WTC11 (cell line): ENCODE data around the gene LDAF1. TPM values are rescaled to one million over a fixed set of nuclear protein-coding genes. Genes with fewer than 3 reads are reported as not detected.

ENCODE experiments used
- ATAC-seq: fragments of 200-7000 bp; cut with Tn5 transposase; 2 replicates; pipeline ENCODE4 v1.10.0; 2021; ENCODE audit warnings: mild to moderate bottlenecking, moderate library complexity
- CTCF ChIA-PET: fragments of 300-600 bp; sonication (Branson Sonifier 250); formaldehyde crosslinking; loops from one replicate; lab custom pipeline; 2021; ENCODE audit warnings: antibody characterized with exemption; lab: Charles Lee
- POLR2A ChIA-PET: fragments of 350-600 bp; sonication (Branson Sonifier 250); formaldehyde crosslinking; loops from one replicate; lab custom pipeline; 2021; ENCODE audit warnings: antibody characterized with exemption; lab: Charles Lee
- DNase-seq: peaks from one replicate; pipeline ENCODE4 v3.0.0; 2021; ENCODE audit warnings: low spot score
- H3K27ac Mint-ChIP-seq: 2 replicates; pipeline ENCODE4 v1.8.0; 2021; ENCODE audit warnings: mixed read lengths
- H3K27me3 Mint-ChIP-seq: 2 replicates; pipeline ENCODE4 v1.8.0; 2021; ENCODE audit warnings: low read depth, mild to moderate bottlenecking, moderate library complexity, mixed read lengths
- H3K36me3 Mint-ChIP-seq: 2 replicates; pipeline ENCODE4 v1.8.0; 2021; ENCODE audit warnings: mixed read lengths
- H3K4me1 Mint-ChIP-seq: 2 replicates; pipeline ENCODE4 v1.8.0; 2022; ENCODE audit warnings: mixed read lengths
- H3K4me3 Mint-ChIP-seq: 2 replicates; pipeline ENCODE4 v1.8.0; 2021; ENCODE audit warnings: mild to moderate bottlenecking, moderate library complexity, mixed read lengths
- H3K9me3 Mint-ChIP-seq: 2 replicates; pipeline ENCODE4 v1.8.0; 2021; ENCODE audit warnings: mixed read lengths
- E2F5 ChIP-seq: sonication (generic); formaldehyde crosslinking; IDR thresholded peaks from 2 replicates; pipeline ENCODE4 v1.8.1; 2022; ENCODE audit warnings: mild to moderate bottlenecking, moderate library complexity, missing genetic modification reagents
- ETV6 ChIP-seq: sonication (generic); formaldehyde crosslinking; IDR thresholded peaks from 2 replicates; pipeline ENCODE4 v1.8.1; 2022; ENCODE audit warnings: mild to moderate bottlenecking, missing genetic modification reagents
- FOXK1 ChIP-seq: sonication (generic); formaldehyde crosslinking; IDR thresholded peaks from 2 replicates; pipeline ENCODE4 v1.8.0; 2022; ENCODE audit warnings: mild to moderate bottlenecking, moderate library complexity, missing genetic modification reagents
- HMGA2 ChIP-seq: fragments of 250-450 bp; sonication (Bioruptor Pico); IDR thresholded peaks from 2 replicates; pipeline ENCODE4 v1.4.0; 2021; ENCODE audit warnings: mild to moderate bottlenecking, moderate library complexity
- IRF2 ChIP-seq: sonication (generic); formaldehyde crosslinking; IDR thresholded peaks from 2 replicates; pipeline ENCODE4 v1.8.0; 2022; ENCODE audit warnings: low read depth, missing genetic modification reagents, borderline replicate concordance
- NR1H2 ChIP-seq: sonication (generic); formaldehyde crosslinking; IDR thresholded peaks from 2 replicates; pipeline ENCODE4 v1.9.0; 2021; ENCODE audit warnings: mild to moderate bottlenecking, moderate library complexity, missing genetic modification reagents
- SMAD3 ChIP-seq: sonication (generic); formaldehyde crosslinking; IDR thresholded peaks from 2 replicates; pipeline ENCODE4 v1.8.0; 2022; ENCODE audit warnings: missing genetic modification reagents, mild to moderate bottlenecking, borderline replicate concordance
- SOX15 ChIP-seq: fragments of 250-450 bp; sonication (Bioruptor Pico); IDR thresholded peaks from 2 replicates; pipeline ENCODE4 v1.9.0; 2021; ENCODE audit warnings: mild to moderate bottlenecking
- STAT6 ChIP-seq: sonication (generic); formaldehyde crosslinking; conservative IDR thresholded peaks from 2 replicates; pipeline ENCODE4 v1.8.1; 2023; ENCODE audit warnings: mild to moderate bottlenecking, low read depth, missing genetic modification reagents, moderate library complexity
- TEAD1 ChIP-seq: sonication (generic); formaldehyde crosslinking; IDR thresholded peaks from 2 replicates; pipeline ENCODE4 v1.8.0; 2022; ENCODE audit warnings: mild to moderate bottlenecking, missing genetic modification reagents
- TEAD4 ChIP-seq: sonication (generic); formaldehyde crosslinking; IDR thresholded peaks from 2 replicates; pipeline ENCODE4 v1.8.0; 2022; ENCODE audit warnings: mild to moderate bottlenecking, missing genetic modification reagents
- USF2 ChIP-seq: sonication (generic); formaldehyde crosslinking; IDR thresholded peaks from 2 replicates; pipeline ENCODE4 v1.8.1; 2023; ENCODE audit warnings: mild to moderate bottlenecking, missing genetic modification reagents, moderate library complexity
- ZNF138 ChIP-seq: sonication (generic); formaldehyde crosslinking; conservative IDR thresholded peaks from 2 replicates; pipeline ENCODE4 v1.8.1; 2022; ENCODE audit warnings: mild to moderate bottlenecking, moderate library complexity, missing genetic modification reagents
- ZNF281 ChIP-seq: sonication (generic); formaldehyde crosslinking; IDR thresholded peaks from 2 replicates; pipeline ENCODE4 v1.8.0; 2023; ENCODE audit warnings: mild to moderate bottlenecking, missing genetic modification reagents
- ZNF512 ChIP-seq: sonication (generic); formaldehyde crosslinking; IDR thresholded peaks from 2 replicates; pipeline ENCODE4 v1.8.1; 2022; ENCODE audit warnings: missing genetic modification reagents, borderline replicate concordance
- total RNA-seq: library from RNA; stranded (reverse); gene quantifications from 3 replicates; pipeline ENCODE4 v1.2.3, GENCODE V29; 2021
- TF ChIP-seq, protein P1 (sequence below): sonication (generic); formaldehyde crosslinking; IDR thresholded peaks from 2 replicates; pipeline ENCODE4 v1.8.1; 2022; ENCODE audit warnings: low read depth, missing genetic modification reagents, borderline replicate concordance

The LDAF1 gene
- total RNA-seq, 1 experiment from 2014 or later: 42.8 TPM

GRCh38 chr16:21208446-21209230 is 50.2 kb downstream of the LDAF1 start:
- no peak for DNase-seq
- no peak for ATAC-seq
- H3K36me3 Mint-ChIP-seq: no peaks in the 10 kb centered on the region
- H3K4me1 Mint-ChIP-seq: peaks cover 3% of the 10 kb centered on the region; the same call in 1 of the 2 replicates
- H3K9me3 Mint-ChIP-seq: no peaks in the 10 kb centered on the region
- no peaks in the 10 kb centered on the region; the same call in 1 of the 2 replicates for H3K27me3 Mint-ChIP-seq
- no peak overlapping the region for H3K4me3 Mint-ChIP-seq
- TF ChIP-seq TEAD4 (CRISPR knock-in tag): no peak
- TF ChIP-seq IRF2 (CRISPR knock-in tag): no peak
- no peak for TF ChIP-seq HMGA2 (CRISPR knock-in tag)
- no peak for TF ChIP-seq SMAD3 (CRISPR knock-in tag)
- no peak for TF ChIP-seq FOXK1 (CRISPR knock-in tag)
- TF ChIP-seq STAT6 (CRISPR knock-in tag): no peak
- no peak for TF ChIP-seq NR1H2 (CRISPR knock-in tag)
- TF ChIP-seq TEAD1 (CRISPR knock-in tag): no peak
- no peak for TF ChIP-seq E2F5 (CRISPR knock-in tag)
- TF ChIP-seq ZNF138 (CRISPR knock-in tag): no peak
- no peak for TF ChIP-seq USF2 (CRISPR knock-in tag)
- no peak for TF ChIP-seq ETV6
- TF ChIP-seq, protein P1, sequence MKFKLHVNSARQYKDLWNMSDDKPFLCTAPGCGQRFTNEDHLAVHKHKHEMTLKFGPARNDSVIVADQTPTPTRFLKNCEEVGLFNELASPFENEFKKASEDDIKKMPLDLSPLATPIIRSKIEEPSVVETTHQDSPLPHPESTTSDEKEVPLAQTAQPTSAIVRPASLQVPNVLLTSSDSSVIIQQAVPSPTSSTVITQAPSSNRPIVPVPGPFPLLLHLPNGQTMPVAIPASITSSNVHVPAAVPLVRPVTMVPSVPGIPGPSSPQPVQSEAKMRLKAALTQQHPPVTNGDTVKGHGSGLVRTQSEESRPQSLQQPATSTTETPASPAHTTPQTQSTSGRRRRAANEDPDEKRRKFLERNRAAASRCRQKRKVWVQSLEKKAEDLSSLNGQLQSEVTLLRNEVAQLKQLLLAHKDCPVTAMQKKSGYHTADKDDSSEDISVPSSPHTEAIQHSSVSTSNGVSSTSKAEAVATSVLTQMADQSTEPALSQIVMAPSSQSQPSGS (CRISPR knock-in tag): no peak
- TF ChIP-seq ZNF281 (CRISPR knock-in tag): no peak
- no peak for TF ChIP-seq SOX15
- TF ChIP-seq ZNF512: no peak
- ChIA-PET POLR2A (no interaction called here), CTCF (no interaction called here)
- no peak overlapping the region for H3K27ac Mint-ChIP-seq
